Peyer's patch (tissue), 4 donors: Measurements from ENCODE around the gene ACADL. TPM values are rescaled to one million over a fixed set of nuclear protein-coding genes. Genes with fewer than 3 reads are reported as not detected.
A peak's percentile ranks its signal among the peaks of the same experiment; 100 is the strongest.

Experiments
- DNase-seq, 3 donors: peaks; one replicate each; pipeline ENCODE4 v3.0.0-alpha.2; 2017 to 2019
- H3K27ac ChIP-seq, 4 donors: fragments of 200-600 bp; sonication (generic); one replicate each; pipeline ENCODE4 v1.5.1; 2016 to 2019
- H3K27me3 ChIP-seq, 2 donors: fragments of 200-600 bp; sonication (generic); one replicate each; pipeline ENCODE4 v1.5.1; 2019
- H3K36me3 ChIP-seq, 3 donors: fragments of 200-600 bp; sonication (generic); one replicate each; pipeline ENCODE4 v1.5.1; 2016 to 2019
- H3K4me1 ChIP-seq, 4 donors: fragments of 200-600 bp; sonication (generic); one replicate each; pipeline ENCODE4 v1.5.1; 2016 to 2019
- H3K4me3 ChIP-seq, 4 donors: fragments of 200-600 bp; sonication (generic); 1 replicate in 3 of 4; 2 replicates in 1 of 4; pipeline ENCODE4 v1.5.1; 2016 to 2019; ENCODE audit warnings: mild to moderate bottlenecking in 1 of 4
- H3K9me3 ChIP-seq, 4 donors: fragments of 200-600 bp; sonication (generic); one replicate each; pipeline ENCODE4 v1.5.1; 2016 to 2019; ENCODE audit warnings: mild to moderate bottlenecking in 1 of 4
- CTCF ChIP-seq, 6 experiments: fragments of 450-650 bp in 4 of 6; fragments of 200-600 bp in 2 of 6; sonication (generic) in 1 of 6; IDR thresholded peaks; one replicate each; pipeline ENCODE4 v1.5.1; 2017 to 2019; ENCODE audit warnings: antibody characterized with exemption in 6 of 6, mild to moderate bottlenecking in 3 of 6, moderate library complexity in 1 of 6
- POLR2A ChIP-seq, 2 donors: fragments of 450-650 bp; IDR thresholded peaks; one replicate each; pipeline ENCODE4 v1.5.1; 2017; ENCODE audit warnings: antibody characterized with exemption in 2 of 2, mild to moderate bottlenecking in 2 of 2, moderate library complexity in 2 of 2
- total RNA-seq, 4 donors: library from RNA; depleted of rRNA; stranded (reverse); fragments of >200 nt; gene quantifications; one replicate each; pipeline ENCODE4 v1.1.0, GENCODE V29; 2016

ACADL gene
- total RNA-seq, 4 donors from 2014 or later, result 0.54 to 2.5 TPM; not detected in 2

DNA sequence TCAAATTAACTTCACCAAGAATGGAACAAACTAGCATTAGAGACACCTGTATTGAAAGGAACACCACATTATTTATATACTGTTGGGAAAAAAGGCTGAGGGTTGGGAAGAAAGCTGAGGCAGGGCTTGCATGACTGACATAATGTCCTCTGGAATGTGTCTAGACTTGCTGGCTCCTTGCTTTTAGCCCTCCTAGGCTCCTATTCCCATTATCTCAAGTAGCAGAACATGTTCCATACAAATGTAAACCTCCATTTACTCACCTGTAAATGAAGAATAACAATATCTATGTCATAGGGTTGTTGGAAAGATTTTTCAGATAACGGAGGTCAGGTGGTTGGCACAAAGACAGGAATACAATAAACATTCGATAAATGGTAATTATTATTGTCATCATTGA lies 976 bp upstream of the ACADL start:
- Histone ChIP-seq H3K9me3 (no peaks in the 10 kb centered on the region), H3K27ac (no peak overlapping the region), H3K36me3 (no peaks in the 10 kb centered on the region), H3K4me1 (no peaks in the 10 kb centered on the region), H3K4me3 (no peak overlapping the region), H3K27me3 (peaks cover 0 to 5% of the 10 kb centered on the region in 2 donors)
- DNase-seq, result no peak
- TF ChIP-seq CTCF (IDR thresholded peaks at IDR 0.05), result no peak
- TF ChIP-seq POLR2A (IDR thresholded peaks at IDR 0.05), result no peak

- Histone ChIP-seq H3K27me3 (peaks cover 0 to 5% of the 10 kb centered on the region in 2 donors), H3K36me3 (no peaks in the 10 kb centered on the region), H3K4me1 (no peaks in the 10 kb centered on the region), H3K4me3 (peak overlapping the region in 3 of 4 donors; percentile 30 to 60 (median 45)), H3K9me3 (no peaks in the 10 kb centered on the region), H3K27ac (no peak overlapping the region)
- no peak for TF ChIP-seq POLR2A (IDR thresholded peaks at IDR 0.05)
- no peak for TF ChIP-seq CTCF (IDR thresholded peaks at IDR 0.05)
- DNase-seq, result peak in 2 of 3 donors; percentile 51 to 59
Measured at GRCh38 chr2:210224591-210224940, 681 bp downstream of the ACADL start.

- Histone ChIP-seq H3K36me3 (no peaks in the 10 kb centered on the region), H3K27me3 (no peaks in the 10 kb centered on the region), H3K4me3 (no peak overlapping the region), H3K4me1 (no peaks in the 10 kb centered on the region), H3K27ac (no peak overlapping the region), H3K9me3 (no peaks in the 10 kb centered on the region)
- TF ChIP-seq POLR2A (IDR thresholded peaks at IDR 0.05), result no peak
- no peak for TF ChIP-seq CTCF (IDR thresholded peaks at IDR 0.05)
- no peak for DNase-seq
Measured at GRCh38 chr2:210215120-210215519, 10.1 kb downstream of the ACADL start.

DNA sequence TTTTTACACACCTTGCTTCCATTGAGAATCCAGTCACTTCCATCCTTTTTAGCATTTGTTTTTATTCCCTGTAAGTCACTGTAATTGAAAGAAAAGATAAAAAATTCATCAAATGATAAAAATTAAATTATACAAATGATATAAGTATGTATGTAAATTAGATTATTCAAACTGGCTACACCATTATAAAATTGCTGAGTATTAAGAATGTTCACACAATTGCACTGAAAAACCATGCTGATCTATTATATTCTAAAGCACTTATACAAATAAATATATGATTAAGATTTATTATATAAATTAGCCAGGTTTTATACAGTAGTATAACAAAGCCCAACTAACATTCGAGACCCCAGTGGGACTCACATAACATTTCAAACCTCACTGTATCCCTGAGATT lies 15.1 kb downstream of the ACADL start:
- Histone ChIP-seq H3K4me1 (no peaks in the 10 kb centered on the region), H3K9me3 (no peaks in the 10 kb centered on the region), H3K36me3 (no peaks in the 10 kb centered on the region), H3K27me3 (no peaks in the 10 kb centered on the region), H3K27ac (no peak overlapping the region), H3K4me3 (no peak overlapping the region)
- TF ChIP-seq POLR2A (IDR thresholded peaks at IDR 0.05) (no peak), CTCF (IDR thresholded peaks at IDR 0.05) (no peak)
- no peak for DNase-seq

DNA sequence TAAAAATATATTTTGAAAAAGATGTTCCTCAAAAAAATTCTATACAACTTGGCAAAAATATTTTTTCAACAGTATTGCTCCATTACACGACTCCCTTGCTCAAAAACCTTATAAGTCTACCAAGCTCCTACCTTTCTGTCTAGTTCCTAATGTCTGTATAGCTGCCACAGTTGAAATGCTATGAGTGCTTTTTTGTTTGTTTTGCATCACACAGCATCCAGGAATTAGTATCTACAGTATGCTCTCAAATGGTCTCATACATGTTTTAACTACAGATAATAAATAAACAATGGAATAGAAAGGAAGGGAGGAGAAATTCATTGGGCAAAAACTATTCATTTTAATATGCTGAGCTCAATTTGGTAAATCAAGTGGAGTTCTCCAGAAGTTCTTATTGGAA lies 17.3 kb downstream of the ACADL start:
- H3K27ac ChIP-seq, result no peak overlapping the region
- H3K36me3 ChIP-seq, result no peaks in the 10 kb centered on the region
- H3K4me3 ChIP-seq, result no peak overlapping the region
- DNase-seq, result no peak
- no peaks in the 10 kb centered on the region for H3K4me1 ChIP-seq
- no peaks in the 10 kb centered on the region for H3K9me3 ChIP-seq
- no peaks in the 10 kb centered on the region for H3K27me3 ChIP-seq
- TF ChIP-seq CTCF (IDR thresholded peaks at IDR 0.05) (no peak), POLR2A (IDR thresholded peaks at IDR 0.05) (no peak)

DNA sequence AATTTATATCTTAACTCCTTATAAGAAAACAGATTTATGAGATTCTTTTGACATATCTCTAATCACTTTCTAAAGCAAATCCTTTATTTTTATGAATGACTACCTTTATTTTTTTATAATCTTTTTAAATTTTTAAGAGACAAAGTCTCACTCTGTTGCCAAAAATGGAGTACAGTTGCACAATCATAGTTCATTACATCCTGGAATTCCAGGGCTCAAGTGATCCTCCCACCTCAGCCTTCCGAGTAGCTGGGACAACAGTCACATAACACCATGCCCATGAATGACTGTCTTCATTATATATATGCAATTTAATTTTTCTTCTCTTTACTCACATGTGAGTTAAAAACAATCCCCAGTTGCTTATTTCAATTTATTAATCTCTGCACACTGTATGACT lies 21.7 kb downstream of the ACADL start:
- H3K4me3 ChIP-seq, result no peak overlapping the region
- DNase-seq, result no peak

More for the DNA sequence above, 21.7 kb downstream of the ACADL start:
- Histone ChIP-seq H3K27me3 (no peaks in the 10 kb centered on the region), H3K4me1 (no peaks in the 10 kb centered on the region), H3K9me3 (no peaks in the 10 kb centered on the region), H3K36me3 (no peaks in the 10 kb centered on the region), H3K27ac (no peak overlapping the region)
- TF ChIP-seq POLR2A (IDR thresholded peaks at IDR 0.05) (no peak), CTCF (IDR thresholded peaks at IDR 0.05) (no peak)
